GM12891 (cell line): ENCODE data around the gene SIGLEC8.

Source experiments
- DNase-seq: peaks from one replicate; pipeline ENCODE4 v3.0.0; 2011; ENCODE audit warnings: low spot score; ENCODE audit not compliant: insufficient read length
- FAIRE-seq: peaks from 2 replicates; lab custom pipeline; 2011; peaks lifted over from hg19 to GRCh38; lab: Jason Lieb, UNC
- PAX5 ChIP-seq: IDR thresholded peaks from 2 replicates; pipeline ENCODE4 v1.6.1; 2011; ENCODE audit warnings: low read length, moderate library complexity, mild to moderate bottlenecking; ENCODE audit not compliant: insufficient read depth, severe bottlenecking
- POLR2A ChIP-seq: IDR thresholded peaks from 2 replicates; pipeline ENCODE4 v1.6.1; 2011; ENCODE audit warnings: low read depth, low read length, control low read depth
- POLR2AphosphoS5 ChIP-seq: IDR thresholded peaks from 2 replicates; pipeline ENCODE4 v1.6.1; 2011; ENCODE audit warnings: low read depth, low read length, control low read depth
- POU2F2 ChIP-seq: IDR thresholded peaks from 2 replicates; pipeline ENCODE4 v1.6.1; 2011; ENCODE audit warnings: low read depth, mild to moderate bottlenecking, control low read depth, low read length, moderate library complexity
- SPI1 ChIP-seq: IDR thresholded peaks from 2 replicates; pipeline ENCODE4 v1.6.1; 2011; ENCODE audit warnings: low read depth, low read length, control low read depth
- TAF1 ChIP-seq: IDR thresholded peaks from 2 replicates; pipeline ENCODE4 v1.6.1; 2011; ENCODE audit warnings: low read depth, low read length, control low read depth

SIGLEC8 gene

GRCh38 chr19:51402117-51402516 is 56.1 kb downstream of the SIGLEC8 start:
- no peak for DNase-seq
- FAIRE-seq = no peak
- TF ChIP-seq PAX5 (no peak), TAF1 (no peak), POLR2A (no peak), POLR2AphosphoS5 (no peak), POU2F2 (no peak), SPI1 (no peak)
